Embryonic facial prominence (tissue), 1 donor: Measurements from ENCODE around the gene MSRB3.
"Not testable (repeated sequence)": the region's sequence is repeated elsewhere in the genome, so short reads cannot be mapped to it uniquely, and the experiment has no call there.

Experiments
- DNase-seq: peaks from one replicate; pipeline ENCODE4 v3.0.0-alpha.2; 2016; ENCODE audit errors: extremely low spot score

The MSRB3 gene

DNA sequence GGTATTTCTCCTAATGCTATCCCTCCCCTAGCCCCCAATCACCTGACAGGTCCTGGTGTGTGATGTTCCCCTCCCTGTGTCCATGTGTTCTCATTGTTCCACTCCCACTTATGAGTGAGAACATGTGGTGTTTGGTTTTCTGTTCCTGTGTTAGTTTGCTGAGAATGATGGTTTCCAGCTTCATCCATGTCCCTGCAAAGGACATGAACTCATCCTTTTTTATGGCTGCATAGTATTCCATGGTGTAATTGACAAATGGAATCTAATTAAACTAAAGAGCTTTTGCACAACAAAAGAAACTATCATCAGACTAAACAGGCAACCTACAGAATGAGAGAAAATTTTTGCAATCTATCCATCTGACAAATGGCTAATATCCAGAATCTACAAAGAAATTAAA lies 178.9 kb downstream of the MSRB3 start:
- not testable (repeated sequence) for DNase-seq

GRCh38 chr12:65458718-65459117 lies 180.2 kb downstream of the MSRB3 start:
- DNase-seq = no peak

DNA sequence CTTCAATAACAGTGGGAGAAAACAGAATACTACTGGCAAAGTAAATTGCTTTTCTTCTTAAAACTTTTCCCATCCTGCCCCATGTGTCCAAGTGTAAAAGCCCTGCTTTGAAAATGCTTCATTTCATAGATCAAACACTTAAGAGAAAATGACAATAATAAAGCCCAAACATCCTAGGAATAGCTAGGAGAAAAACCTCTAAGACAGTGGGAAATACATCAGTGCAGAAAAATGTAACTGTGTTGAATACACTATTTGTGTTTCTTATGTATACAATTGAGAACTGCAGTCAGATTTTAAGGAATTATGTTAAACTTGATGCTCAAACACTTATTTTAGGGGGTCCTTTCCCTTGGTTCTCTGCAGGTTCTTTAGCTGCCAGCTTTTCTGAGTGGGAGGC lies 181.1 kb downstream of the MSRB3 start:
- DNase-seq = no peak

DNA sequence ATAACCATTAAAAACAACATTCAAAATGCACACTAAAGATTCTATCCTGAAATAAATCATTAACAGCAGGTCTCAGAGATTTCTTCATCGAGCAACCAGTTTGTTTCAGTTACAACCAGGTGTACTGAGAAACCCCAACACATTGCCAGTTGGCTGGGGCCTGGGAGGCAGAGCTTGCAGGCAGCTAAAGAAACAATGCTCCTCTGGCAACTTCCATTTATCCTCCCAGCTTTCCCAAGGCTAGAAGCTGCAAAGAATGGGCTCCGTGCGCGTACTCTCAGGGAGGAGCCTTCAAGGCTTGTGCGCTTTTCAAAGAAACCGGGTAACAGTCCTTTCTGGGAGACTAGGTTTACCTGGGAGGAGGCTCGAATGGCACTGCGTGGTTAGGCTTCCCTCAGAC lies 181.6 kb downstream of the MSRB3 start:
- DNase-seq = no peak

DNA sequence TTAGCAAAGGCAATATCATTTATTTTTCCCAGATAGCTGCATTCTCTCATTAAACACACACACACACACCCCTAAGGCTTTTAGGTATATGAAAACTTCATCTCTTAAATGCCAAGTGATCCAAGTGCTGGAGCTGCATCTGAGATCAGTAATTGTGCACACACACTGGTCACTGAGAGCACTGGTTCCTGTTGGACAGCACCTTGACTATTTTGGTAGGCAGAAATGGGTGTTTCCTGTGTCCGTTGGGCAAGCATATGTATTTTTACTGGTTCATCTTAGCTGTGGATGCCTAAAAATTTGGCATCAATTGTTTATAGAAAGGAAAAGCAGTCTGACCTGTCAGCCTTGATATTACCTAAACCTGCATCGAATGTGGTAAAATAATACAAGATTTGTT lies 182.5 kb downstream of the MSRB3 start:
- no peak for DNase-seq

DNA sequence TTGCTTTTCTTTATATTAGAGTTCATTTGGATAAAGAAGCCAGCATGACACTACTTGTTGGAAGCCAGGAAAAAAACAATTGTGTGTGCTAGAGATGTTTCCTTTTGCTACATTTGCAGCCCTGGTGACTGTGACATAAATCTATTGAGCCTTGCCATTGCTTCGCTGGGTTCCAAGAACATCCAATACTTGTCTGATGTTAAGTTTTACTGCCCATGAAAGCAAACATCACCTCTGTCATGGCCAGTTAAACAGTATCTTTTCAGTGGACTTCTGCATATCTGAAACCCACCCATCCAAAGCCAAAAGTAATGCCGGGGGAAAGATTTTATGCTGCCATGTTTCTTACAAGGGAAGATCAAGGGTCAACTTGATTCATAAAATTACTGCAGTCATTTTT lies 184.0 kb downstream of the MSRB3 start:
- no peak for DNase-seq

- no peak for DNase-seq
Measured at GRCh38 chr12:65463082-65463481, 184.6 kb downstream of the MSRB3 start.

GRCh38 chr12:65463611-65464010 lies 185.1 kb downstream of the MSRB3 start:
- no peak for DNase-seq

GRCh38 chr12:65464930-65465329 lies 186.4 kb downstream of the MSRB3 start:
- DNase-seq = peak; percentile 60

DNA sequence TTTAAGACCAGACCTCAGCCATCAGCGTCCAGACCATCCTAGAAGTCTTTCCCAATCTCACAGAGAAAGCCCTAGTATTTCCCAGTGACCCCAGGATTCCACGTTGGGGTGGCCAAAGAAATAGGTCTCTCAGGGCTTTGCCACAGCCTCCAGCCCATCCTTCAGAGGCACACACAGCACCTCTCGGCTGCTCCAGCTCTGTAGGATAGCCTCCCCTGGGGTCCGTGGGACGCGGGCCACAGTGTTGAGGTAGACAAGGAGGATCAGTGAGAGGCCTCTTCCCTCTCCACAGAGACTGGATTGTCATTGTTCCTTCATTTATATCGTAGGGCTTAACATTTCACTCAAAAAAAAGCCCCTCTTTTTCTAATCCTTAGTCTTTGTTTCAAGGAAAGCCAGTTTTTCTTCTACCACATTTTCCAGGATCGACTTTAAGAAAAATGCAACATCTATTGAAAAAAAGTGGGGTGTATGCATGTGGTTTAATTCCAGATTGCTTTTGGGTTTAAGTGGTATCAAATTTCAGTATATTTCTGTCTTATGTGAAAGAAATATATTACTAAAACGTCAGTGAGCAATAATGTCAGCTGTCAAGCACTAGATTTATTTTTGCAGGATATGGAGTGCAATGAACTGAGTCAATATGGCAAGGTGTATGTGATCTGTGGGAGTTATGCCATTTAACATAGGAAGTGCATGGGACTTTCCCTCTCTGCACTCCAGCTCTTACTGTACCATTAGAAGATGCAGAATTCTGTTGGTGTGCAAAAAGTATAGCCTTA lies 187.5 kb downstream of the MSRB3 start:
- DNase-seq = no peak

GRCh38 chr12:65466911-65467310 lies 188.4 kb downstream of the MSRB3 start:
- no peak for DNase-seq

DNA sequence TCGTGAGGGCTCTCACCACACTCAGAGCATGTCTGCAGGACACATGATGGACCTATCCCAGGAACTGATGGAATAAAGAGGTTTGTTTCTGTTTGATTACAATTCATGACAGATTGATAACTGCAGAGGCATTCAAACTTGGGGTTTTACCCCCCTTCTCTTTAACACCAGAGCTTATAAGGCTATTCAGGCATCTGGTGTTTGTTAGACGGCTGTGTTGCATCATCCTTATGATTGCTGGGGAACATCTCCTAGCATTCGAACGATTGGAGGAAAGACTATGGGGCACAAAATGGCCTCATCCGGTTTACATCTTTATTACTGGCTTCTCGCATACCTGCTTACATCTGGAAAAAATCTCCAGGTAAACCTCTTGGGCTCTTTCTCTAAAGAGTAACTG lies 191.8 kb downstream of the MSRB3 start:
- no peak for DNase-seq

- no peak for DNase-seq
Measured at GRCh38 chr12:65472079-65472478, 193.6 kb downstream of the MSRB3 start.

GRCh38 chr12:65474831-65475230 lies 196.3 kb downstream of the MSRB3 start:
- DNase-seq = no peak

DNA sequence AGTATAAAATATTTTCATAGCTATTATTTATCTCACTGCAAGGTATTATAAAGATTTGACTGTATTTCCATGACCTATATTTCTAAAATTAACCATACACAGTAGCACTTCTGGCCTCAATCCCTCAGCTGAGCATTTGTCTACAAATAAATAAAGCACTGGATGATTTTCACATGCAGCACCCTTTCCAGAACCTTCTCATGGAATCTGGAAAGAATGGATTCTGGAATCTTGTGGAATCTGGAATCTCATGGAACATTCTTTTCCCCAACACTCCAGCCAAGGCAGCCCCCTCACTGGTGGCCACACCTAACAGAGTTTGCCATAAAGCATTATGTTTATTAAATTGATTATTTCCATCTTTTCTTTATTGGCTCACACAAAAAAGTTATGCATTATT lies 199.2 kb downstream of the MSRB3 start:
- no peak for DNase-seq

DNA sequence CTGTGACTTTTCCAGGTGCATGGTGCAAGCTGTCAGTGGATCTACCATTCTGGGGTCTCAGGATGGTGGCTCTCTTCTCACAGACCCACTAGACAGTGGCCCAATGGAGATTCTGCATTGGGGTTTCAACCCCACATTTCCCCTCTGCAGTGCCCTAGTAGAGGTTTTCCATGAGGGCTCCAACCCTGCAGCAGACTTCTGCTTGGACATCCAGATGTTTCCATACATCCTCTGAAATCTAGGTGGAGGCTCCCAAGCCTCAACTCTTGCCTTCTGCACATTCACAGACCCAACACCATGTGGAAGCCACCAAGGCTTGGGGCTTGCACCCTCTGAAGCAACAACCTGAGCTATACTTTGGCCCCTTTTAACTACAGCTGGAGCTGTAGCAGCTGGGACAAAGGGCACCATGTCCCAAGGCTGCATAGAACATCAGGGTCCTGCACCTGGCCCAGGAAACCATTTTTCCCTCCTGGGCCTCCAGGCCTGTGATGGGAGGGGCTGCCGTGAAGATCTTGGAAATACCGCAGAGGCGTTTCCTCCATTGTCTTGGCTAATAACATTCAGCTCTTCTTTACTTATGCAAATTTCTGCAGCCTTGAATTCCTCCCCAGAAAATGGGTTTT lies 205.5 kb downstream of the MSRB3 start:
- not testable (repeated sequence) for DNase-seq

GRCh38 chr12:65488197-65488596 lies 209.7 kb downstream of the MSRB3 start:
- no peak for DNase-seq

DNA sequence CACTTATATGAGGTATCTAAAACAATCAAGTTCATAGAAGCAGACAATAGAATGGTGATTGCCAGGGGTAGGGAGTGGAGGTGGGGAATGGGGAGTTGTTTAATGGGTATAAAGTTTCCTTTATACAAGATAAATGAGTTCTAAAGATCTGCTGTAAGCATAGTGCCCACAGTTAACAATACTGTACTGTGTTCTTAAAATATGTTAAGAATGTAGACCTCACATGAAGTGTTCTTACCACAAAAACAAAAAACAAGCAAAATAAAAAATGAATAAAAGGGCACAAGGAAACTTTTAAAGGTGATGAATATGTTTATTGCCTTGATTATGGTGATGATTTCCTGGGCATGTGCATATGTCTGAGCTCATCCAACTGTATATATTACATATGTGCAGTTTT lies 211.8 kb downstream of the MSRB3 start:
- DNase-seq = no peak

DNA sequence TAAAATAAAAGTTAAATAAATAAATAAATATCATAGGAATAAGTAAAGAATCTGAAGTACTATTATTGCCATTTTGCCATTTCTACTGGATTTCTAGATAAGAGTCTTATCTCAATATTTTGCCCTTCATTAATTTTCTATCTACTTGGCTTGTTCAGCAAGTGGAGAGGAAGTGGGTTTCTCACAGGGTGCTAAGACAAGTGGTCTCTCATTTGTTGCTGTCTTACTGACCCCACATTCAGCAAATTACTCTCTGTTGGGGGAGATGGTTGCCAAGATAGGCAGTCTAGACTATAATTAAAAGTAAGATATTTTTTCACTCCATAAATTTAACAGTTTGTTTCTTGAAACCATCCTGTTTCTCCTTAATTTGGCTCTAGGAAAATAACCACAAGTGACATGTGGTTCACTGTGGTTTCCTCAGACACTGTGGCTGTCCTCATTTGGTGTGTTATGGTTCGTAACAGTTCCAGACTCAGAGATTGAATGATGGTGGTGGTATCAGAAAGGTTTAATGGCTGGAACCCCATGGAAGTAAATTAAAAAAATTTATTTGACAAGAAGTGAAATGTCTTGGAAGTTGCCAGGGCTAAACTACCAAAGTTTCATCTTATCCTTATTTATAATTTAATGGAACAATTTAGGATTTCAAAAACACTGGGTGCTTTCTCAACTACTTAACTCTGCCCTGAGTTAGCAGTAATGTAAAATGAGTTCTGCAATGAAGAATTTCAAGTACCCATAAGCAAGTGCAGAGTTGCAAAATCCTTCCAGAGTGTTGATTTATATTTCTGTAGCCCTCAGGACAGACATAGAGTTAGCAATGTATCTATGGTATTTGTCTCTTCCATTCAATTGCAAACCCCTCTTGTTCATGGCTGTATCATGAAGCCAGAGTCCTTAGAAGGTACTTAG lies 214.8 kb downstream of the MSRB3 start:
- no peak for DNase-seq

DNA sequence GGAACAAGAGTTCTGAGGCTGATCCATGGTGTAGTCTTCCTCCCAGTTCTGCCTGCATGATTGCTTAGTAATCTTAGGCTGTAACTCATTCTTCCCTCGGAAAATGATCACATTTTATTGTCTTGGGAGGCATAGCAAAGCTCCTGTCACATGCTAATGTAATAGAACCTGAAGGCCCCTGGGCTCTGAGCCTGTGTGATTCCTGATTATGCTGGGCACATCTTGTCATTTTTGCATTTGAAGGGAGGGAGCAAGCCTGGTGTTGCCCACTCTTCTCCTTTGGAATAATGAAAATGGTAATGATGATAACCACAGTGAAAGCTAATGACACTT lies 215.4 kb downstream of the MSRB3 start:
- no peak for DNase-seq

- DNase-seq = no peak
Measured at GRCh38 chr12:65494537-65494936, 216.1 kb downstream of the MSRB3 start.

DNA sequence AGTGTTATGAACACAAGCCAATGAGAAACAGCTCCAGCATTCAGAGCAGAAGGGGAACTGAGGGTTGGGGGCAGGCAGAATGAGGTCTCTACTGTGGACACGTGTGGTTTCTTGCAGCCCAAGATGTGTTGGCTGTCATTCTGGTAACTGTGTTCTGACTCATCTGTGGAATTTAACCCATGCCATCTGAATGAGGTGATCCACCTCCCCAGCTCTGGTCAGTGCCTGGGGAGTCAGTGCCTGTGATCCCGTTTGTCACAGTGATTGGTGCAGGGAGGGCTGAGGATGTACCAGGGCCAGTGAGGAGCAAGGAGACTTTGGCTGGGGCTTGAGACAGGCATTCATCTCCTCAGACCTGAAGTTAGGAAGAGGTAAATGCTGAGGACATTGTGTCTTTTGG lies 216.8 kb downstream of the MSRB3 start:
- DNase-seq = no peak

DNA sequence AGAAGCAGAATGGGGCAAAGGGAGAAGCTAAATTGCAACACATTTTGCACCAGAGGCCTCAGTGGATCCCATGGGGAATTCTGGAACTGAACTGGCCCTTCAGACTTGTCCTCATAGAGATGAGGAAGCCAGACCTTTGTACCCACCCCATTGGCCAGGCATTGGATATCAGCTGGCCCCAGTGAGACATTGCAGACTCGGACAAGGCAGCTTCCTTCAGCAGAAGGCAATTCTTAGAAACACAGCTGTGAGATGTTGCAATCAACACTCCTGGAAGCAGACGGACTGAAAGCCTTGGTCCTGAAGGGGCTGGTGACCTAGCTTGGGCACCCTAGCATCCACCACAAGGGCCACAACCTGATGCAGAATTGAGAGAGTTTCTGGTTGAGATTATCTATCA lies 218.1 kb downstream of the MSRB3 start:
- DNase-seq = no peak
